ENCODE data around the gene SETSIP.

- TF ChIP-seq, protein P1, sequence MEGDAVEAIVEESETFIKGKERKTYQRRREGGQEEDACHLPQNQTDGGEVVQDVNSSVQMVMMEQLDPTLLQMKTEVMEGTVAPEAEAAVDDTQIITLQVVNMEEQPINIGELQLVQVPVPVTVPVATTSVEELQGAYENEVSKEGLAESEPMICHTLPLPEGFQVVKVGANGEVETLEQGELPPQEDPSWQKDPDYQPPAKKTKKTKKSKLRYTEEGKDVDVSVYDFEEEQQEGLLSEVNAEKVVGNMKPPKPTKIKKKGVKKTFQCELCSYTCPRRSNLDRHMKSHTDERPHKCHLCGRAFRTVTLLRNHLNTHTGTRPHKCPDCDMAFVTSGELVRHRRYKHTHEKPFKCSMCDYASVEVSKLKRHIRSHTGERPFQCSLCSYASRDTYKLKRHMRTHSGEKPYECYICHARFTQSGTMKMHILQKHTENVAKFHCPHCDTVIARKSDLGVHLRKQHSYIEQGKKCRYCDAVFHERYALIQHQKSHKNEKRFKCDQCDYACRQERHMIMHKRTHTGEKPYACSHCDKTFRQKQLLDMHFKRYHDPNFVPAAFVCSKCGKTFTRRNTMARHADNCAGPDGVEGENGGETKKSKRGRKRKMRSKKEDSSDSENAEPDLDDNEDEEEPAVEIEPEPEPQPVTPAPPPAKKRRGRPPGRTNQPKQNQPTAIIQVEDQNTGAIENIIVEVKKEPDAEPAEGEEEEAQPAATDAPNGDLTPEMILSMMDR (IDR thresholded peaks at IDR 0.05; ENCODE audit: low read length), result no peak
- TF ChIP-seq EZH2 (optimal IDR thresholded peaks at IDR 0.05; ENCODE audit: low read depth, low read length) (no peak), EZH2phosphoT487 (IDR thresholded peaks at IDR 0.05; ENCODE audit: low read length) (no peak)
Measured at GRCh38 chr1:92026806-92027205, 48.4 kb downstream of the SETSIP start.

Data from MM.1S (cell line).